Adipose tissue (tissue), 3 donors: ENCODE results near the gene NOCT. TPM values are rescaled to one million over a fixed set of nuclear protein-coding genes. Genes with fewer than 3 reads are reported as not detected.

ENCODE experiments used
- H3K27ac ChIP-seq: one replicate; pipeline ENCODE4 v1.5.1; 2013; ENCODE audit warnings: low read depth, low read length
- WGBS, 3 donors: extraction: QIAGEN DNeasy Blood & Tissue Kit; methylation state at CpG; one replicate each; pipeline ENCODE4 v1.1.7; 2013; 5-methylcytosine and 5-hydroxymethylcytosine counted together
- polyA plus RNA-seq, 3 donors: library from polyadenylated mRNA; stranded (reverse); fragments of 200-250 nt; gene quantifications; one replicate each; pipeline ENCODE4 v1.2.3, GENCODE V29; 2013
- donor health status: healthy with polysubstance abuse.
- donor health status: Bipolar disorder and iron deficiency.
- donor health status: healthy.

Gene NOCT
- polyA plus RNA-seq, 3 donors: 0.97 to 34.7 (median 5.7) TPM

DNA sequence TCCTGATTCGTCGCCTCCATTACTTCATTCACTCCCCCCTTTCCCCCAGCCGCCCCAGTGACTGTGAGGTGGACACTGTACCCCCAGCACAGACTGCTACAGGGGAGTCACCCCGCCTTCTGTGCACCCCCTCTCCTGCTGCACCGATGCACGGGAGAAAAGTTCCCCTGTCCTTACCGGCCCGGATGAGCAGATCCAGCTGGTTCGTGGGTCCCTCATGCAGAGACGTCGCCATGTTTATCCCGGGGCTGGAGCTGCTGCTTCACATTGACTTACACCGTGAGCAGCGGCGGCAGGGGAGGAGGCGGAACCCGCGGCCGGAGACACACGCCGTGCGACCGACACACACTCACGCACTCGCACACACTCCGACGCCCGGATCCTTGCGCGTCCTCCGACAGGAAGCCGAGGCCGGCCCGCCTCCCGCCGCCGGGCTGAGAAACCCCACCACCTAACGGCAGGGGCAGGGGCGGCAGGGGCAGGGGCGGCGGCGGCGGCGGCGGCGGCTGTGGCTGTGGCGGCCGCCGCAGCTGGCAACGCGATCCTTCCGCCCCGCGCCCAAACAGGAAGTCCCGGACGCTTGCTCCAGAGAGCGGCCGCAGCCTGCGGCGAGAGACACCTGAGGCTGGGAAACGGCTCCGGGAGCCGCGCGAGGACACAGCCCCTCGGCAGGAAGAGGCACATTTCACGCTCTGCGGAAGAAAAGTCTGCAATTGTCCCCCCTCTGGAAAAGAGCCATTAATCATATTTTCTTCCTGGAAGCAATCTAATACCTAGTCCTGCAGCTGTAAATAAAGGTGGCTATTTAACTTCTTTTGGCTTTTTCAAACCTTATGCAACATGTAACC lies 68.6 kb downstream of the NOCT start:
- 0 to 3% (median 3%) methylated on average over 59 to 68 of the region's 68 CpGs for WGBS, 3 donors
- H3K27ac ChIP-seq: no peak overlapping the region

- WGBS, 3 donors: 0 to 3% (median 1%) methylated on average over 2 of the region's 2 CpGs
These were observed 69.2 kb downstream of the NOCT start for GRCh38 chr4:139084804-139085093.

GRCh38 chr4:139085141-139085540 lies 69.6 kb downstream of the NOCT start:
- WGBS, 3 donors: 25 to 55% (median 48%) methylated on average over 5 of the region's 5 CpGs
- H3K27ac ChIP-seq: no peak overlapping the region

More at GRCh38 chr4:139084804-139085093, 69.2 kb downstream of the NOCT start:
- H3K27ac ChIP-seq: no peak overlapping the region

GRCh38 chr4:139092271-139092670 lies 76.7 kb downstream of the NOCT start:
- 80 to 87% (median 81%) methylated on average over 12 of the region's 12 CpGs for WGBS, 3 donors
- no peak overlapping the region for H3K27ac ChIP-seq

Other genes starting within 250 kb of the NOCT start
- 10 to 100 TPM; 11.8 to 17.0 (median 16.8) TPM for gene ELF2, start 161.4 kb downstream of the NOCT start, polyA plus RNA-seq